Stimulated activated CD8-positive, alpha-beta memory T cell treated with anti-CD3 and anti-CD28 coated beads, Interleukin-2, amount 100 ng/mL, for 1 hour (primary cell): Measurements from ENCODE around the gene PHYH.
"Not testable (repeated sequence)": the region's sequence is repeated elsewhere in the genome, so short reads cannot be mapped to it uniquely, and the experiment has no call there.

ENCODE experiments used
- DNase-seq, 2 donors: peaks; one replicate each; pipeline ENCODE4 v3.0.0-alpha.2; 2020; ENCODE audit warnings: low read depth in 2 of 2

Gene PHYH

GRCh38 chr10:13271552-13272163 is 28.2 kb downstream of the PHYH start:
- DNase-seq: peak; percentile 2 to 22

DNA sequence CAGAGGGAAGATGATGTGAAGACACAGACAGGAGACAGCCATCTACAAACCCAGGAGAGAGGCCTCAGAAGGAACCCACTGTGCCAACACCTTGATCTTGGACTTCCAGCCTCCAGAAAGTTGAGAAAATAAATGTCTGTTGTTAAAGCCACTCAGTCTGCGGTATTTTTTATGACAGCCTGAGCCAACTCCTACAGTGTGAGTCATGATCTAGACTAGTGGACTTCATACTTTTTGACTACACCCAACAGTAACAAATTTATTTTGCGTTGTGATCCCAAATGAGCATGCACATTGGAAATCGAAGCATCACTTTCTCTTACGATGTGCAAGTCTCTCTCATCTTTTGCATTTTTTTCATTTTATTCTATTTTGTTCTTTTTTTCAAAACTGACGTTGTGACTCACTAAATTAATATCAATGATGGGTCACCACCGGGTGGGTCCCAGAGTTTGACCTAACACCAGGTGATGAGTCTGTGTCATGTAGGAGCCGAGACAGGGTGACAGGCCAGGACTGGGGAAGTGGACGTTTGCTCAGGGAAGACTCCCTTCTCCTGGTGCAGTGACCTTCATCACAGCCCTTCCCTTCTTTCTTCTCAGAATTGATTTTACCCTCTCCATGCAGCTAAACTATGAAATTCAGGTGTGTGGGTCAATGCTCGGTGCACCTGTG is 28.9 kb downstream of the PHYH start:
- DNase-seq: no peak

GRCh38 chr10:13268841-13269240 is 31.0 kb downstream of the PHYH start:
- no peak for DNase-seq

- DNase-seq: no peak
Measured at GRCh38 chr10:13268310-13268709, 31.6 kb downstream of the PHYH start.

- no peak for DNase-seq
Measured at GRCh38 chr10:13263591-13263990, 36.3 kb downstream of the PHYH start.

DNA sequence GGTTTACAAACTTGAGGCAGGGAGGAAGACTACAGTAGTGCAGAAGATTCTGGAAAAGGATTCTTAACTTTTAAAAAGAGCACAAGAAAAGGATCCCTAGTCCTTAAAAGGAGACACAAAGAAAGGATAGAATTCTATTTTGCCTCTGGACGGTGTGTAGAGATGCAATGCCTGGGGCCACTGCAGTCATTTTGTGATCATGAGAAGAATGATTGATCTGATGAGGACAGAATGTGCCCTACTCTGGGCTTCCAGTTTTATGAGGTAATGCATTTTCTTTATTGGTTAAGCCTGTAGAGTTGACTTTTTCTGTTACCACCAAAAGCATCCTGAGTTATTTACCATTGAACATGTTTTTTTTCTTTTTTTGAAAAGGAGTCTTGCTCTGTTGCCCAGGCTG is 37.4 kb downstream of the PHYH start:
- DNase-seq: no peak

DNA sequence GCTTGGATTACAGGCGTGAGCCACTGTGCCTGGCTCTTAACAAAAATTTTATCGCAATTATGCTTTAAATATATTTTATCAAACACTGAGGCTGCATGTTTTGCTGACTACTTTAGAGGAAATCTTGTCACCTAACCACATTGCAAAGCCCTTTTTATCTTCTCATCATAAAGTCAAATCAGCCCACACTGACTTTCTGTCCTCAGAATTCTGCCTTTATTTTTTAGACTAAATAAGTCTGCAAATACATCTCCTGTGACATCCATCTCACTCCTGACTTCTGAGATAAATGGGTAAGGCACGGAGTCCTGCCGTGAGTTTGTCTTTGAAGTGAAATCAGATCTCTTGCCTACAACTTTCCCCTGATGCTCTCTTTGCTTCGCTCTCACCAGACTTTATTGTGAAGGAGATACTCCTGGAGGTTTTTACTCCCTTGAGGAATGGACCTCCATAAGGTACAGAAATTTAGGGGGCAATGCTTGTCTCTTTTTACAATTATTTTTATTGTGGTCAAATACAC is 42.2 kb downstream of the PHYH start:
- DNase-seq: no peak

GRCh38 chr10:13256627-13257026 is 43.2 kb downstream of the PHYH start:
- no peak for DNase-seq

GRCh38 chr10:13253726-13254125 is 46.1 kb downstream of the PHYH start:
- DNase-seq: no peak

GRCh38 chr10:13247784-13248183 is 52.1 kb downstream of the PHYH start:
- DNase-seq: no peak

DNA sequence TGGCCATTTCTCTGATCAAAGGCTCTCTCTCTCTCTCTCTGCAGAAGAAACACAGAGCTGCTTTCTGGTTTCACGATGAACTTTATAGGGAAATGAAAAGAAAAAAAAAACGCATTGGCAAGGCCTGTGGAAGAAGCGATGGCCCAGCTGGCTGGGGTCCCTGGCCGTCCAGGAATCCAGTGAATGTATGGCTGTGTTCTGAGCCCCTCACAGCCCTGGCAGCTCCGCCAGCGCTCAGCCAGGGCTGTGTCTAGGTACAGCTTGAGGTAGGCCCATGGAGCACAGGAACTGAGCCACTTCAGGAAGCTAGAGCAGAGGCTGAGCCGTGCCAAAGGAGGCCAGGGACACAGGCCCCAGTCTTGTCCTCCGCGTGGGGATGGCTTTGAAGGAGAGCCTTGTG is 52.6 kb downstream of the PHYH start:
- DNase-seq: no peak

- DNase-seq: not testable (repeated sequence)
Measured at GRCh38 chr10:13242260-13242659, 57.6 kb downstream of the PHYH start.

DNA sequence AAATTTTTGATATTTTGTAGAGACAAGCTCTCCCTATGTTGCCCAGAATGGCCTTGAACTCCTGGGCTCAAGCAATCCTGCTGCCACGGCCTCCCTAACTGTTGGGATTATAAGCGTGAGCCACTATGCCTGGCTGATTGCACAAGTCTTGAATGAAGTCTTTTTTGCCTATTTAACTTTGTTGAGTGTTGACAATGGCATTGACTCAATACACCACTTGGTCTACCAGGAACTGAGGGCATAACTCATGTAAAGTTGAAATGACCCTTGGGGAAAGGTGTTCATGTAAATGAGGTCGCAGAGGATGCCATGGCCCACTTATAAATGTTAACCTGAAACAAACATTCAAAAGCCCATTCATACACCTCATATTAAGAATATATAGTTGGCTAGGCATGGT is 58.3 kb downstream of the PHYH start:
- DNase-seq: no peak

- no peak for DNase-seq
Measured at GRCh38 chr10:13239923-13240322, 59.9 kb downstream of the PHYH start.

GRCh38 chr10:13238271-13239077 is 61.4 kb downstream of the PHYH start:
- DNase-seq: no peak

- no peak for DNase-seq
Measured at GRCh38 chr10:13236638-13237037, 63.2 kb downstream of the PHYH start.

- not testable (repeated sequence) for DNase-seq
Measured at GRCh38 chr10:13234736-13235135, 65.1 kb downstream of the PHYH start.

GRCh38 chr10:13234172-13234571 is 65.7 kb downstream of the PHYH start, which contains the start of gene UCMA:
UCMA (minus strand) TSS chr10:13234374; CDS start chr10:13234258, 116 bp downstream.
- DNase-seq: no peak

GRCh38 chr10:13233358-13233757 is 66.5 kb downstream of the PHYH start:
- DNase-seq: no peak

DNA sequence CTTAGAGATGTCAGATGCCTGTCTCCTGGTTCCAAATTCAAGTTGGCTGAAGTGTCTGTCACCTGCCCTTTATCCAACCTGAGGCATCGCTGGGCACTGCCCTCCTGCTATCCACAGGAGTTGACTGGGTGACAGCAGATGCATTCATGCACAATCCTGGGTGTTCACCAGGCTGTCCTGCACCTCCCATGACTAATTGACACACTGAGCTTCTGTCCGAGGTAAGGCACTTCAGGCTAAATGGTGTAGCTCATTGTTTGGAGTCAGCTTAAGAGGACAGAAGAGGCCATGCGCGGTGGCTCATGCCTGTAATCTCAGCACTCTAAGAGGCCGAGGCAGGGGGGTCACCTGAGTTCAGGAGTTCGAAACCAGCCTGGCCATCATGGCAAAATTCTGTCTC is 68.1 kb downstream of the PHYH start:
- DNase-seq: no peak

DNA sequence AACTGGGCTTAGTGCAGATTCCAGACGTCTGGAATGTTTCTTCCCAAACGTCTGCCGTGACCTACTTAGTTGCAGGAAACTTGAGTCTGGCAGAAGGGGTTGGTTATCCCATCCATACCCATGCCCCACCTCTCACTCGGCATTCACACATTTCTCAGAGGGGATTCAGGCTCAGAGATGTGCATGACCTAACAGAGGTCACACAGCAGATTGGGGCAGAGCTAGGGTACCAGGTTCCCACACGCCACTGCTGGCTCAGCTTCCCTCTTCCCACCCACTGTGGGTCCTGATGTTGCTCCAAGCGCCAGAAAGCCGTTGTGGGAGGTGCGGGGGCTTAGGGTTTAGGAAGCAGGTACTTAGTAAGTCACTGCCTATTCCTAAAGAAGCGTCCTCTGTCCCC is 68.7 kb downstream of the PHYH start:
- no peak for DNase-seq
